Liver (tissue), 9 donors: ENCODE results near the gene MMP2. TPM values are rescaled to one million over a fixed set of nuclear protein-coding genes. Genes with fewer than 3 reads are reported as not detected.

ENCODE experiments used
- DNase-seq: peaks from one replicate; pipeline ENCODE4 v3.0.0-alpha.2; 2017; ENCODE audit warnings: low spot score
- H3K27ac ChIP-seq, 2 donors: one replicate each; pipeline ENCODE4 v1.7.0; 2013; ENCODE audit warnings: inconsistent platforms in 2 of 2, low read length in 2 of 2, control low read depth in 1 of 2, low read depth in 1 of 2, mild to moderate bottlenecking in 1 of 2
- H3K27me3 ChIP-seq, 4 donors: one replicate each; pipeline versions ENCODE4 v1.6.1 to v1.7.0; 2013; ENCODE audit warnings: low read length in 3 of 4, inconsistent platforms in 1 of 4, mild to moderate bottlenecking in 1 of 4, moderate library complexity in 1 of 4; ENCODE audit not compliant: control insufficient read depth in 4 of 4, insufficient read depth in 4 of 4
- H3K36me3 ChIP-seq, 4 donors: one replicate each; pipeline versions ENCODE4 v1.6.1 to v1.7.0; 2013; ENCODE audit warnings: low read length in 3 of 4, mild to moderate bottlenecking in 3 of 4, low read depth in 1 of 4, moderate library complexity in 1 of 4; ENCODE audit not compliant: control insufficient read depth in 4 of 4, insufficient read depth in 3 of 4
- H3K4me1 ChIP-seq, 4 donors: one replicate each; pipeline versions ENCODE4 v1.6.1 to v1.7.0; 2013; ENCODE audit warnings: low read length in 3 of 4, mild to moderate bottlenecking in 3 of 4, moderate library complexity in 1 of 4; ENCODE audit not compliant: control insufficient read depth in 4 of 4, insufficient read depth in 4 of 4
- H3K4me3 ChIP-seq, 3 donors: one replicate each; pipeline versions ENCODE4 v1.6.1 to v1.7.0; 2013; ENCODE audit warnings: low read length in 3 of 3, control low read depth in 1 of 3, low read depth in 1 of 3, mild to moderate bottlenecking in 1 of 3
- H3K9ac ChIP-seq, 2 donors: one replicate each; pipeline ENCODE4 v1.7.0; 2013; ENCODE audit warnings: low read length in 2 of 2, mild to moderate bottlenecking in 2 of 2, moderate library complexity in 2 of 2, control low read depth in 1 of 2, low read depth in 1 of 2
- H3K9me3 ChIP-seq, 4 donors: one replicate each; pipeline versions ENCODE4 v1.6.1 to v1.7.0; 2013; ENCODE audit warnings: low read length in 3 of 4; ENCODE audit not compliant: control insufficient read depth in 4 of 4
- CTCF ChIP-seq: fragments of 150-350 bp; IDR thresholded peaks from 2 replicates; pipeline ENCODE4 v1.5.1; 2017; ENCODE audit warnings: improper control_type of control experiment, low read depth, low read length; ENCODE audit not compliant: missing input control
- EGR1 ChIP-seq, 2 donors: IDR thresholded peaks; 2 replicates each; pipeline ENCODE4 v1.6.1; 2016 to 2018; ENCODE audit warnings: antibody characterized with exemption in 2 of 2, low read depth in 2 of 2
- FOXA1 ChIP-seq: IDR thresholded peaks from 2 replicates; pipeline ENCODE4 v1.6.1; 2016; ENCODE audit warnings: antibody characterized with exemption
- FOXA2 ChIP-seq: IDR thresholded peaks from 2 replicates; pipeline ENCODE4 v1.6.1; 2016; ENCODE audit warnings: antibody characterized with exemption
- HNF4G ChIP-seq: IDR thresholded peaks from 2 replicates; pipeline ENCODE4 v1.6.1; 2016; ENCODE audit warnings: antibody characterized with exemption
- MAX ChIP-seq: IDR thresholded peaks from 2 replicates; pipeline ENCODE4 v1.6.1; 2016; ENCODE audit warnings: antibody characterized with exemption
- NR2F2 ChIP-seq: IDR thresholded peaks from 2 replicates; pipeline ENCODE4 v1.6.1; 2016; ENCODE audit warnings: antibody characterized with exemption
- RAD21 ChIP-seq, 2 donors: IDR thresholded peaks; 2 replicates each; pipeline ENCODE4 v1.6.1; 2016; ENCODE audit warnings: antibody characterized with exemption in 2 of 2, mild to moderate bottlenecking in 2 of 2
- REST ChIP-seq: IDR thresholded peaks from 2 replicates; pipeline ENCODE4 v1.6.1; 2016; ENCODE audit warnings: antibody characterized with exemption, mild to moderate bottlenecking
- RXRA ChIP-seq, 2 donors: IDR thresholded peaks; 2 replicates each; pipeline ENCODE4 v1.6.1; 2017 to 2018; ENCODE audit warnings: antibody characterized with exemption in 2 of 2, mild to moderate bottlenecking in 1 of 2
- TAF1 ChIP-seq: conservative IDR thresholded peaks from 2 replicates; pipeline ENCODE4 v1.6.1; 2016; ENCODE audit warnings: antibody characterized with exemption, mild to moderate bottlenecking
- ZBTB33 ChIP-seq: IDR thresholded peaks from 2 replicates; pipeline ENCODE4 v1.6.1; 2016; ENCODE audit warnings: antibody characterized with exemption
- WGBS: extraction: QIAGEN DNeasy Blood & Tissue Kit; methylation state at CpG from one replicate; pipeline ENCODE4 v1.1.7; 2013; 5-methylcytosine and 5-hydroxymethylcytosine counted together
- polyA plus RNA-seq, 2 donors: library from polyadenylated mRNA; stranded (reverse) in 1 of 2; unstranded in 1 of 2; fragments of 200-250 nt in 1 of 2; fragments of >200 nt in 1 of 2; fragmentation: Nextera tagmentation in 1 of 2; extraction: Ambion mirVana in 1 of 2; gene quantifications; one replicate each; pipeline versions ENCODE4 v1.2.1 to v1.2.3, GENCODE V29; 2013 to 2015
- total RNA-seq, 2 donors: library from RNA; depleted of rRNA; stranded (reverse); fragments of >200 nt; gene quantifications; one replicate each; pipeline ENCODE4 v1.2.3, GENCODE V29; 2014
- donor health status: healthy.
- donor health status: healthy.
- donor health status: healthy.
- donor health status: healthy.
- donor health status: healthy.

The MMP2 gene
- total and polyA plus RNA-seq, 4 donors, result 2.8 to 6.3 (median 5.3) TPM

GRCh38 chr16:55438281-55438680, 40.7 kb upstream of the MMP2 start (continued):
- TF ChIP-seq REST (no peak), EGR1 (IDR thresholded peaks at IDR 0.05; ENCODE audit: low read depth in 2 of 2) (no peak), RAD21 (IDR thresholded peaks at IDR 0.05) (no peak), MAX (no peak)

GRCh38 chr16:55439101-55439690, 39.8 kb upstream of the MMP2 start:
- H3K9me3 ChIP-seq, result no peaks in the 10 kb centered on the region
- 79% methylated on average over 6 of the region's 6 CpGs for WGBS
- DNase-seq, result no peak
- no peak for TF ChIP-seq FOXA1
- TF ChIP-seq EGR1 (IDR thresholded peaks at IDR 0.05; ENCODE audit: low read depth in 2 of 2), result no peak
- no peak for TF ChIP-seq CTCF
- no peak for TF ChIP-seq HNF4G
- no peak overlapping the region for H3K4me3 ChIP-seq
- no peaks in the 10 kb centered on the region for H3K4me1 ChIP-seq
- H3K36me3 ChIP-seq, result no peaks in the 10 kb centered on the region
- no peaks in the 10 kb centered on the region for H3K27me3 ChIP-seq
- no peak overlapping the region for H3K9ac ChIP-seq
- H3K27ac ChIP-seq, result no peak overlapping the region

- Histone ChIP-seq H3K27ac (no peak overlapping the region), H3K9me3 (peaks cover 0 to 3% (median 0%) of the 10 kb centered on the region in 4 donors), H3K9ac (no peak overlapping the region), H3K27me3 (no peaks in the 10 kb centered on the region), H3K36me3 (no peaks in the 10 kb centered on the region), H3K4me1 (no peaks in the 10 kb centered on the region), H3K4me3 (no peak overlapping the region)
- 66% methylated on average over 11 of the region's 11 CpGs for WGBS
- no peak for DNase-seq
- TF ChIP-seq TAF1 (no peak), RXRA (IDR thresholded peaks at IDR 0.05) (no peak), CTCF (no peak), MAX (no peak), ZBTB33 (no peak), REST (no peak), NR2F2 (no peak), FOXA2 (no peak), FOXA1 (no peak), EGR1 (IDR thresholded peaks at IDR 0.05; ENCODE audit: low read depth in 2 of 2) (no peak)
These were observed 35.3 kb upstream of the MMP2 start for GRCh38 chr16:55443434-55444346.
